SK-N-SH treated with all-trans-retinoic acid at 6 μM for 48 hours (cell line): ENCODE data around the gene DMD.

Experiments
- ATAC-seq: fragments of 200-7000 bp; cut with Tn5 transposase; 3 replicates; pipeline ENCODE4 v1.9.1; 2020; ENCODE audit warnings: mild to moderate bottlenecking, moderate library complexity
- ARNTL ChIP-seq: fragments of 450-650 bp; formaldehyde crosslinking; IDR thresholded peaks from 2 replicates; pipeline ENCODE4 v1.5.0; 2020; ENCODE audit warnings: low read depth, mild to moderate bottlenecking, moderate library complexity, borderline replicate concordance
- BACH2 ChIP-seq: fragments of 250-450 bp; sonication (Bioruptor Pico); IDR thresholded peaks from 2 replicates; pipeline ENCODE4 v1.9.0; 2021; ENCODE audit warnings: mild to moderate bottlenecking, borderline replicate concordance
- CREB5 ChIP-seq: fragments of 250-450 bp; sonication (Bioruptor Pico); IDR thresholded peaks from 2 replicates; pipeline ENCODE4 v1.5.1; 2020; ENCODE audit warnings: low read depth, mild to moderate bottlenecking, moderate library complexity
- CSRNP3 ChIP-seq: fragments of 250-450 bp; sonication (Bioruptor Pico); IDR thresholded peaks from 2 replicates; pipeline ENCODE4 v1.5.1; 2021; ENCODE audit warnings: mild to moderate bottlenecking, moderate library complexity
- ESRRG ChIP-seq: fragments of 250-450 bp; sonication (Bioruptor Pico); IDR thresholded peaks from 2 replicates; pipeline ENCODE4 v1.6.1; 2021; ENCODE audit warnings: mild to moderate bottlenecking
- GLIS3 ChIP-seq: fragments of 250-450 bp; sonication (Bioruptor Pico); IDR thresholded peaks from 2 replicates; pipeline ENCODE4 v1.5.0; 2020; ENCODE audit warnings: mild to moderate bottlenecking, moderate library complexity
- ISL1 ChIP-seq: fragments of 250-450 bp; sonication (Bioruptor Pico); IDR thresholded peaks from 2 replicates; pipeline ENCODE4 v2.1.2; 2022; ENCODE audit warnings: mild to moderate bottlenecking, moderate library complexity
- PATZ1 ChIP-seq: fragments of 250-450 bp; sonication (Bioruptor Pico); IDR thresholded peaks from 2 replicates; pipeline ENCODE4 v1.8.0; 2020; ENCODE audit warnings: mild to moderate bottlenecking, moderate library complexity, borderline replicate concordance
- POU6F1 ChIP-seq: fragments of 250-450 bp; sonication (Bioruptor Pico); IDR thresholded peaks from 2 replicates; pipeline ENCODE4 v1.8.0; 2021; ENCODE audit warnings: low read depth, mild to moderate bottlenecking, moderate library complexity, borderline replicate concordance
- PPARA ChIP-seq: fragments of 250-450 bp; sonication (Bioruptor Pico); IDR thresholded peaks from 2 replicates; pipeline ENCODE4 v1.5.0; 2020; ENCODE audit warnings: mild to moderate bottlenecking, borderline replicate concordance
- RARB ChIP-seq: fragments of 250-450 bp; sonication (Bioruptor Pico); IDR thresholded peaks from 2 replicates; pipeline ENCODE4 v1.8.0; 2021; ENCODE audit warnings: mild to moderate bottlenecking, moderate library complexity
- SNAI2 ChIP-seq: fragments of 250-450 bp; sonication (Bioruptor Pico); IDR thresholded peaks from 2 replicates; pipeline ENCODE4 v1.5.0; 2020; ENCODE audit warnings: mild to moderate bottlenecking, moderate library complexity
- TCF4 ChIP-seq: fragments of 250-450 bp; sonication (Bioruptor Pico); IDR thresholded peaks from 2 replicates; pipeline ENCODE4 v1.8.0; 2021; ENCODE audit warnings: mild to moderate bottlenecking, moderate library complexity, borderline replicate concordance
- TSHZ2 ChIP-seq: fragments of 250-450 bp; sonication (Bioruptor Pico); IDR thresholded peaks from 2 replicates; pipeline ENCODE4 v1.5.0; 2020; ENCODE audit warnings: mild to moderate bottlenecking, moderate library complexity
- ZC3H10 ChIP-seq: fragments of 250-450 bp; sonication (Bioruptor Pico); IDR thresholded peaks from 2 replicates; pipeline ENCODE4 v1.5.1; 2021; ENCODE audit warnings: mild to moderate bottlenecking, moderate library complexity
- ZFP3 ChIP-seq: fragments of 250-450 bp; sonication (Bioruptor Pico); IDR thresholded peaks from 2 replicates; pipeline ENCODE4 v1.5.0; 2020; ENCODE audit warnings: mild to moderate bottlenecking, moderate library complexity
- ZFP30 ChIP-seq: fragments of 450-650 bp; formaldehyde crosslinking; IDR thresholded peaks from 2 replicates; pipeline ENCODE4 v1.5.0; 2022; ENCODE audit warnings: mild to moderate bottlenecking, moderate library complexity
- ZNF565 ChIP-seq: fragments of 450-650 bp; formaldehyde crosslinking; conservative IDR thresholded peaks from 2 replicates; pipeline ENCODE4 v1.5.0; 2020; ENCODE audit warnings: low read depth, mild to moderate bottlenecking, moderate library complexity
- ZNF70 ChIP-seq: fragments of 450-650 bp; formaldehyde crosslinking; IDR thresholded peaks from 2 replicates; pipeline ENCODE4 v1.5.0; 2020; ENCODE audit warnings: mild to moderate bottlenecking, moderate library complexity
- ZNF8 ChIP-seq: fragments of 450-650 bp; formaldehyde crosslinking; IDR thresholded peaks from 2 replicates; pipeline ENCODE4 v1.5.0; 2020; ENCODE audit warnings: mild to moderate bottlenecking, moderate library complexity

DMD gene

GRCh38 chrX:31461266-31461665 is 1750.1 kb downstream of the DMD start:
- no peak for TF ChIP-seq PPARA (CRISPR knock-in tag)
- no peak for TF ChIP-seq CREB5 (CRISPR knock-in tag)
- no peak for ATAC-seq

GRCh38 chrX:31459361-31459760 is 1752.0 kb downstream of the DMD start:
- no peak for ATAC-seq
- TF ChIP-seq POU6F1, result no peak
- no peak for TF ChIP-seq RARB (CRISPR knock-in tag)
- no peak for TF ChIP-seq CREB5 (CRISPR knock-in tag)
- TF ChIP-seq GLIS3 (CRISPR knock-in tag), result no peak
- TF ChIP-seq ARNTL (CRISPR knock-in tag), result no peak
- no peak for TF ChIP-seq CSRNP3
- TF ChIP-seq ZFP30 (CRISPR knock-in tag), result no peak
- TF ChIP-seq ZC3H10 (CRISPR knock-in tag), result no peak
- no peak for TF ChIP-seq ZNF8 (CRISPR knock-in tag)
- TF ChIP-seq SNAI2 (CRISPR knock-in tag), result no peak
- TF ChIP-seq TSHZ2 (CRISPR knock-in tag), result no peak
- no peak for TF ChIP-seq TCF4
- TF ChIP-seq ZFP3, result no peak
- no peak for TF ChIP-seq ISL1 (CRISPR knock-in tag)
- TF ChIP-seq ESRRG (CRISPR knock-in tag), result no peak
- no peak for TF ChIP-seq ZNF565 (CRISPR knock-in tag)
- TF ChIP-seq BACH2, result no peak
- no peak for TF ChIP-seq ZNF70 (CRISPR knock-in tag)
- TF ChIP-seq PPARA (CRISPR knock-in tag), result no peak
- TF ChIP-seq, all 23 proteins: peak for 0

- no peak for ATAC-seq
- TF ChIP-seq TCF4 (no peak), PATZ1 (CRISPR knock-in tag) (no peak), ZFP3 (no peak)
These were observed 1761.4 kb downstream of the DMD start for GRCh38 chrX:31449965-31450364.
